ENCODE results near the gene ZNF587B.
A peak's percentile ranks its signal among the peaks of the same experiment; 100 is the strongest.
"Not testable (repeated sequence)": the region's sequence is repeated elsewhere in the genome, so short reads cannot be mapped to it uniquely, and the experiment has no call there.

Gene ZNF587B

GRCh38 chr19:57872450-57872849 lies 42.4 kb downstream of the ZNF587B start:
- no peak for DNase-seq

DNA sequence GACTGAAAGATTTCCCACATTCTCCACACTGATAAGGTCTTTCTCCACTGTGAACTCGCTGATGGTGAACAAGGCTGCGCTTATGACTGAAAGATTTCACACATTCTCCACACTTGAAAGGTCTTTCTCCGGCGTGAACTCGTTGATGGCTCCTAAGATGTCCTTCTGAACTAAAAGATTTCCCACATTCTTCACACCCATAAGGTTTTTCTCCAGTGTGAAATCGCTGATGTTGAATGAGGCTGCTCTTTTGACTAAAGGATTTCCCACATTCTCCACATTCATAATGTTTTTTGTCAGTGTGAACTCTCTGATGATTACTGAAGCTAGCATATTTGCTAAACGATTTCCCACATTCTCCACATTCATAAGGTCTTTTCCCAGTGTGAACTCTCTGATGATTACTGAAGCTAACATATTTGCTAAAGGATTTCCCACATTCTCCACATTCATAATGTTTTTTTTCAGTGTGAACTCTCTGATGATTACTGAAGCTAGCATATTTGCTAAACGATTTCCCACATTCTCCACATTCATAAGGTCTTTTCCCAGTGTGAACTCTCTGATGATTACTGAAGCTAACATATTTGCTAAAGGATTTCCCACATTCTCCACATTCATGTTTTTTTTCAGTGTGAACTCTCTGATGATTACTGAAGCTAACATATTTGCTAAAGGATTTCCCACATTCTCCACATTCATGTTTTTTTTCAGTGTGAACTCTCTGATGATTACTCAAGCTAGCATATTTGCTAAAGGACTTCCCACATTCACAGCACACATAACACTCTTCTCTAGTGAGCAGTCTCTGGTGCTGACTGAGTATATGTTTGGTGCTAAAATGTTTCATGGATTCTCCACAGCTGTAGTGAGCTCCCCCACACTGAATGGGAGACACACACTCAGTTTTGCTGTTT lies 44.0 kb downstream of the ZNF587B start:
- not testable (repeated sequence) for DNase-seq

GRCh38 chr19:57886046-57886445 lies 55.9 kb downstream of the ZNF587B start:
- DNase-seq, result no peak

DNA sequence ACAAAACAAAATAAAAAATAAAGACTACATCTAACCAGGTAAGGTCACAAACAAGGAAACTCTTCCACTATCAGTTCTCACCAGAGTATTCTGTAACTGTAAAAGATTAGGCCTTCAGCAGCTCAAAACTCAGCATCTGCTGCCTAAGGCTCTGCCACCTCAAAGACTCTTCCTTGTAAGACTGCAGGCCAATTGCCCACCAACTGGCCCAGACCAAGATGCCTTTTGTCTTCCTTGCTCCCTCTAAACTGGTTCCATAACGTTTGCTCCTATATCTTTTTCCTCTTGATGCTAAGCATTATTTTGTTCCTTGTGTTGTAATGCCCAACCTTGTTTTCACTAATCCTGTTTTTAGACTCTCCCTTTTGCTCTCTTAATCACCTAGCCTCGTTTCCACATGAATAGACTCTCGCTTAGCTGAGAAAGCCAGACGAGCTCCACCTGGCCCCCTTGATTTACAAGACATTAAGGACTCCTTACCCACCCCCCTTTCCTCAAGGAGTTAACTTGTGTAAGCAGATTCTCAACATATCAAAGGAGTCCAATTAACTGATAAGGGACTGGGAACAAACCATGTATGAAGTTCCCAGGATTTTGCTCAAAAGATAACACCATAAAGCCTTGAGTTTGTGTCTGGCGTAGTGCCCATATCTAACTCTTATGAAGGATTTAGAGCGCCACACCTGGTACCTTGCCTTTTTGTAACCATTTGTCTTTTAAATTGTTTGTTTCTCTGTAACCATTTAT lies 57.3 kb downstream of the ZNF587B start:
- no peak for DNase-seq

DNA sequence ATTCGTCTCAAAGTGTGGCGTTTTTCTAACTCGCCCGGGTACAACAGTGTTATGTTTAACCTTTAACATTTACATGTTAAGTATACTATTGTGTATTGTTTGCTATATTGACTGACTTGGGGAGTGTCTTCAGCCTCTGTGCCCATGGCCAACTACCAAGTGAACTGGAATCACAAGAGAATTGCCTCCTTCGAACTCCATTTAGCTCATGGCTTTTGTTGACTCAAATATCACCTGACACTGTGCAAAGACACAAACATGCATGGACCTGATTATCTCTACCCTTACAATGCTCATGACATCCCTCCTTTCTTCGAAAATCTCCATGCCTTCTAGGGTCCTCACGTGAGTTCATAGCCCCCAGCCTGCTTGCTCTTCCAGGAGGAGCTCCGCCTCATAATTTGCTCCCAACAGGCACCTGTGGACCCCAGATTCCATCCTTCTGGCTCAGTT lies 58.0 kb downstream of the ZNF587B start:
- no peak for DNase-seq

- peak; percentile 0 for DNase-seq
Observed at GRCh38 chr19:57888560-57889231, 58.6 kb downstream of the ZNF587B start, which contains the start of gene ZNF814. Gene ZNF814, minus strand, starts transcription at chr19:57889037. Its CDS starts 235 bp downstream, at chr19:57888802.

DNA sequence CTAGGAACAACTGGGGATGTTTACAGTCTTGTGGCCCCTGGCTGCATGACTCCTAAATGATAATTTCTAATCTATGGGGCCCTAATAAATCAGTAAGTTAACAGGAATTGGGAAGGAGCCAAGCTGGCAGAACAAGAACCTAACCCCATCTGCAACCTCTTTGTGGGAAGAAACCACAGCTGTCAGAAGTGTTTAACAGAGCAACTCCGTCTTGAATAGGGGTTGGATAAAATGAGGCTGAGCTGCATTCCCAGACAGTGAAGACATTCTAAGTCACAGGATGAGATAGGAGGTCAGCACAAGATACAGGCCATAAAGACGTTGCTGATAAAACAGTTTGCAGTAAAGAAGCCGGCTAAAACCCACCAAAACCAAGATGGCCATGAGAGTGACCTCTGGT lies 60.6 kb downstream of the ZNF587B start:
- DNase-seq, result not testable (repeated sequence)

Measured in NCI-H345 (cell line).